Osteocyte (in vitro differentiated cells): Measurements from ENCODE around the gene RB1. TPM values are rescaled to one million over a fixed set of nuclear protein-coding genes. Genes with fewer than 3 reads are reported as not detected.

Experiments used
- DNase-seq: peaks from one replicate; pipeline ENCODE4 v3.0.0; 2021; ENCODE audit warnings: mixed read lengths; ENCODE audit not compliant: unreplicated experiment; ENCODE audit errors: extremely low spot score
- H3K27ac Mint-ChIP-seq: one replicate; pipeline ENCODE4 v1.8.0; 2021; ENCODE audit warnings: mild to moderate bottlenecking, mixed read lengths; ENCODE audit not compliant: unreplicated experiment
- H3K27me3 Mint-ChIP-seq: one replicate; pipeline ENCODE4 v1.8.0; 2021; ENCODE audit warnings: mixed read lengths; ENCODE audit not compliant: unreplicated experiment
- H3K36me3 Mint-ChIP-seq: one replicate; pipeline ENCODE4 v1.8.0; 2021; ENCODE audit warnings: mixed read lengths; ENCODE audit not compliant: unreplicated experiment
- H3K4me1 Mint-ChIP-seq: one replicate; pipeline ENCODE4 v1.8.0; 2021; ENCODE audit warnings: mixed read lengths; ENCODE audit not compliant: unreplicated experiment
- H3K4me3 Mint-ChIP-seq: one replicate; pipeline ENCODE4 v1.8.0; 2021; ENCODE audit warnings: mild to moderate bottlenecking, moderate library complexity, mixed read lengths; ENCODE audit not compliant: unreplicated experiment
- H3K9me3 Mint-ChIP-seq: one replicate; pipeline ENCODE4 v1.8.0; 2021; ENCODE audit warnings: mixed read lengths; ENCODE audit not compliant: unreplicated experiment
- CTCF ChIP-seq: fragments of 200-600 bp; sonication (generic); IDR thresholded peaks from 2 replicates; pipeline ENCODE4 v1.5.0; 2021; ENCODE audit warnings: antibody characterized with exemption, mild to moderate bottlenecking, moderate library complexity
- total RNA-seq: library from RNA; stranded (reverse); gene quantifications from 2 replicates; pipeline ENCODE4 v1.2.1, GENCODE V29; 2021

RB1 gene
- total RNA-seq, 1 donor from 2014 or later, result 42.3 TPM

GRCh38 chr13:48491423-48492095 is 188.0 kb downstream of the RB1 start:
- no peaks in the 10 kb centered on the region for H3K4me1 Mint-ChIP-seq
- peaks cover 6% of the 10 kb centered on the region for H3K9me3 Mint-ChIP-seq

GRCh38 chr13:48492096-48492440 is 188.5 kb downstream of the RB1 start:
- H3K36me3 Mint-ChIP-seq, result peaks cover 12% of the 10 kb centered on the region
- H3K4me3 Mint-ChIP-seq, result no peak overlapping the region
- H3K9me3 Mint-ChIP-seq, result peaks cover 6% of the 10 kb centered on the region
- DNase-seq, result no peak
- no peak overlapping the region for H3K27ac Mint-ChIP-seq
- no peaks in the 10 kb centered on the region for H3K4me1 Mint-ChIP-seq
- TF ChIP-seq CTCF, result no peak
- H3K27me3 Mint-ChIP-seq, result no peaks in the 10 kb centered on the region

More at GRCh38 chr13:48491423-48492095, 188.0 kb downstream of the RB1 start:
- no peak for DNase-seq
- TF ChIP-seq CTCF, result no peak
- Mint-ChIP-seq H3K4me3 (no peak overlapping the region), H3K27me3 (no peaks in the 10 kb centered on the region), H3K27ac (no peak overlapping the region), H3K36me3 (peaks cover 15% of the 10 kb centered on the region)

- Mint-ChIP-seq H3K27ac (no peak overlapping the region), H3K4me1 (no peaks in the 10 kb centered on the region), H3K4me3 (no peak overlapping the region), H3K36me3 (peaks cover 8% of the 10 kb centered on the region), H3K9me3 (peaks cover 2% of the 10 kb centered on the region), H3K27me3 (no peaks in the 10 kb centered on the region)
- TF ChIP-seq CTCF, result no peak
- DNase-seq, result no peak
These were observed 189.0 kb downstream of the RB1 start for GRCh38 chr13:48492470-48493065.

GRCh38 chr13:48493066-48493765 is 189.7 kb downstream of the RB1 start:
- Mint-ChIP-seq H3K36me3 (peaks cover 3% of the 10 kb centered on the region), H3K4me1 (no peaks in the 10 kb centered on the region), H3K27me3 (no peaks in the 10 kb centered on the region), H3K4me3 (no peak overlapping the region), H3K9me3 (no peaks in the 10 kb centered on the region), H3K27ac (no peak overlapping the region)
- DNase-seq, result no peak
- TF ChIP-seq CTCF, result no peak

- Mint-ChIP-seq H3K36me3 (peaks cover 5% of the 10 kb centered on the region), H3K4me3 (no peak overlapping the region), H3K27me3 (no peaks in the 10 kb centered on the region), H3K4me1 (no peaks in the 10 kb centered on the region), H3K9me3 (no peaks in the 10 kb centered on the region), H3K27ac (no peak overlapping the region)
- TF ChIP-seq CTCF, result no peak
- DNase-seq, result no peak
These were observed 190.3 kb downstream of the RB1 start for GRCh38 chr13:48493851-48494250.
